Embryonic facial prominence (tissue), 1 donor: ENCODE measurements around the gene GZMM.

Source experiments
- DNase-seq: peaks from one replicate; pipeline ENCODE4 v3.0.0-alpha.2; 2016; ENCODE audit errors: extremely low spot score

Gene GZMM

GRCh38 chr19:535017-535835 lies 8.6 kb upstream of the GZMM start:
- DNase-seq, result no peak

DNA sequence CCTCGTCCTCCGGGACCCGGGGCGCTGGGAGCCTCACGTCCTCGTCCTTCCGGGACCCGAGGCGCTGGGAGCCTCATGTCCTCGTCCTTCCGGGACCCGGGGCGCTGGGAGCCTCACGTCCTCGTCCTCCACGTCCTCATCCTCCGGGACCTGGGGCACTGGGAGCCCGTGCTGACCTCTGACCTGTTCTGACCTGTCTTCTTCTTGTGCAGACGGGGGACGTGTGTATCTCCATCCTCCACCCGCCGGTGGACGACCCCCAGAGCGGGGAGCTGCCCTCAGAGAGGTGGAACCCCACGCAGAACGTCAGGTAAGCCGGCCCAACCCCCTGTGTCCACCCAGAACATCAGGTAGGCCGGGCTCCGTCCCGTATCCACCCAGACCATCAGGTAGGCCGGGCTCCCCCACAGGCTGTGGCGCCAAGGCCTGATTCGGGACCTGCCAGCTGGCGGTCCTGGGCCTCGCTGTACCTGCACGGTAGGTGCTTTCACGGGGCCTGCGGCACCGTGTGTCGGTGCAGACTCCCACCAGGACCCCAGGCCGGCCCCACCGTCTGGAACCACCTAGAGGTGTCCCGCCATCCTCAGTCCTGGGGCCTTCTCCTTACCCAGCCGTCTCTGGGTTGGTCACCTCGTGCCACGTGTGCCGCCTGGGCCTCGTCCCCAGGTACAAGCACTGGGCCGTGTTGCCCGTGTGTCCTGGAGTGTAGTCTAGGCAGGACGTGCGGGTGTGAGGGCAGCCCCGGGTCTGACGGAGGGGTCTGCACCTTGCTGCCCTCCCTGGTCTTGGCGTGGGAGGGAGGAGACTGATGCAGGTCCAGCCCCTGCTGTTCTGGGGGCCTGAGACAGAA lies 7.6 kb upstream of the GZMM start:
- DNase-seq, result no peak

- DNase-seq, result no peak
Measured at GRCh38 chr19:536881-537404, 6.9 kb upstream of the GZMM start.

GRCh38 chr19:538641-539428 lies 5.0 kb upstream of the GZMM start:
- no peak for DNase-seq

GRCh38 chr19:539429-540030 lies 4.3 kb upstream of the GZMM start:
- DNase-seq, result no peak

GRCh38 chr19:540867-541637 lies 2.8 kb upstream of the GZMM start:
- DNase-seq, result no peak

- DNase-seq, result no peak
Measured at GRCh38 chr19:541699-542098, 2.2 kb upstream of the GZMM start.

DNA sequence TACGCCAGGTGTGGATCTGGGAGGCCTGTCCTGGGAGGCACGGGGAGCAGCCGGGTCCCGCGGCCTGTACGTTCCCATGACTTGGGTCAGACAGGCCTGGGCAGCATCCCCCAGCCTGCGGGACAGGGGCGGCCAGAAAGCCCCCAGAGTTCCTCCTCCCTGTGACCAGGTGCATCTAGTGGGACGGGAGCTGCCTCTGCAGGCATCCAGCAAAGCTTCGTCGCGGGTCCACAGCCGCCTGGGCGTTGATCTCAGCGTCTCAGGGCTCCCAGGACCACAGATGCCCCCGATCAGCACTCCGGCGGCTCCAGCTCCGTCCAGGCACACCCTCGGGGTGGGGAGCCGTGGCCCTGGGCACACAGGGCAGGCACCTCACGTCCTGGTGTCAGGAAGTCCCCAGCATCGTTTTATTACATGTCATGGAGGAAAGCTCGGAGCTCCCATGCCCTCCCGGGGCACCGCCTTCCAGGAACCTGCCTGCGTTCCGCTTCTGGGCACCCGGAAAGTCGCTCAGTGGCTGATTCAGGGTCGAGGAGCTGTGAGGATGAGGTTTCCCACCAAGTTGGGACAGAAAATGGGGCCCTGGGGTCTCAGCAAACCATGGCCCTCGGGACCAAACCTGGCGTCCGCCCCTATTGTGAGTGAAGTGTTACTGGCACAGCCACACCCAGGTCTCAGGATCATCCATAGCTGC lies 1.5 kb upstream of the GZMM start:
- no peak for DNase-seq

GRCh38 chr19:547117-547516 lies 3.3 kb downstream of the GZMM start:
- no peak for DNase-seq

- no peak for DNase-seq
Measured at GRCh38 chr19:547836-548720, 4.2 kb downstream of the GZMM start.

DNA sequence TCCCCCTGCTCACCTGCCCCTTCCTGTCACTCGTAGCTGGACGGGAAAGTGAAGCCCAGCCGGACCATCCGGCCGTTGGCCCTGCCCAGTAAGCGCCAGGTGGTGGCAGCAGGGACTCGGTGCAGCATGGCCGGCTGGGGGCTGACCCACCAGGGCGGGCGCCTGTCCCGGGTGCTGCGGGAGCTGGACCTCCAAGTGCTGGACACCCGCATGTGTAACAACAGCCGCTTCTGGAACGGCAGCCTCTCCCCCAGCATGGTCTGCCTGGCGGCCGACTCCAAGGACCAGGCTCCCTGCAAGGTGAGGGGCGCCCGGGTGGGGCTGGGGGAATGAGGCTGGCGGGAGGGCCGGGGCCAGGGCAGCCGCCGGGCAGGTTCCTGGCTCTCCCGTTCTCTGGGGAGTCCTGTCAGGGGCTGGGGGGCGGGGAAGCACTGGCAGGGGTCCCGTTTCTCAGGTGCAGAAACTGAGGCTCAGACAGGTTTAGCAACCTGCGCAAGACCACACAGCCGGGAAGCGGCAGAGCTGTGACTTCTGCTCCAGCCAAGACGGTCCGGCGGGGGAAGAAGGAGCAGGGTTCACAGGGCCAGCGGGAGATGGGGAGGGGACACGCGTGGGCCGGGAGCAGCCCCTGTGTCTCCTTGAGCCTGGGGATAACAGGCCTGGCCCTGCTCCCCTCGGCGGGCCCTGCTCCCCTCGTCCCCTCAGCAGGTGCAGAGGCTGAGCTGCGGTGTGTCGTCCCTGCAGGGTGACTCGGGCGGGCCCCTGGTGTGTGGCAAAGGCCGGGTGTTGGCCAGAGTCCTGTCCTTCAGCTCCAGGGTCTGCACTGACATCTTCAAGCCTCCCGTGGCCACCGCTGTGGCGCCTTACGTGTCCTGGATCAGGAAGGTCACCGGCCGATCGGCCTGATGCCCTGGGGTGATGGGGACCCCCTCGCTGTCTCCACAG lies 5.3 kb downstream of the GZMM start:
- DNase-seq, result no peak

GRCh38 chr19:554817-555216 lies 11.0 kb downstream of the GZMM start:
- DNase-seq, result no peak

GRCh38 chr19:555474-555808 lies 11.6 kb downstream of the GZMM start:
- DNase-seq, result no peak

DNA sequence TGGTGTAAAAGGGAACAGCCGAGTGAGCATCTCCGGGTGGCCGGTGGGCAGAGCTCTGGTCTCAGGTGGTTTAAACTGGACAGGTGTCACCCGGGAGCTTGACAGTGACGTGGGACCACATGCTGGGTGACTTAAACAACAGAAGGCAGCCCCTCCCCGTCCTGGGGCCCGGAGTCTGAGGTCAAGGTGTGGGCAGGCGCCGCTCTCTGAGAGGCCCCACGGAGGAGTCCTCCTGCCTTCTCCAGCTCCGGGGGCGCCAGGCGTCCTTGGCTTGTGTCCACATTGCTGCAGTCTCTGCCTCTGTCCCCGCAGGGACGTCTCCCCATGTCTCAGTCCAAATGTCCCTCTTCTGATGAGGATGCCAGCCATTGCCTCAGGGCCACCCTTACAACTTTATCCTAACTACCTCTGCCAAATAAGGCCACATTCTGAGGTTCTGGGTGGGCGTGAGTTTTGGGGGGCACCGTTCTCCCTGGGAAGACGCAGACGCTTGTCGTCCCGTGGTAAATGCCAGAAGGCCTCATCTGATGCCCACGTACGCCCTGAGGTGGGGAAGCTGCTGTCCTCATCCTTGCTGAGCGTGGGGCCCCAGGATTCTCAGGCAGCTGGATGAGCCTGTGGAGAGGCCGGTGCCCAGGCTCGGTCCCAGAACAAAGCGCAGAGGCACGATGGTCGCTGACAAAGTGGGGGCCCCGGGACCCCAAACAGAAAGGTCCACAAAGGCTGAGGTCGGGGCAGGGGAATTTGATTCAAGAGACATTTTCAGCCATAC lies 12.9 kb downstream of the GZMM start:
- no peak for DNase-seq

DNA sequence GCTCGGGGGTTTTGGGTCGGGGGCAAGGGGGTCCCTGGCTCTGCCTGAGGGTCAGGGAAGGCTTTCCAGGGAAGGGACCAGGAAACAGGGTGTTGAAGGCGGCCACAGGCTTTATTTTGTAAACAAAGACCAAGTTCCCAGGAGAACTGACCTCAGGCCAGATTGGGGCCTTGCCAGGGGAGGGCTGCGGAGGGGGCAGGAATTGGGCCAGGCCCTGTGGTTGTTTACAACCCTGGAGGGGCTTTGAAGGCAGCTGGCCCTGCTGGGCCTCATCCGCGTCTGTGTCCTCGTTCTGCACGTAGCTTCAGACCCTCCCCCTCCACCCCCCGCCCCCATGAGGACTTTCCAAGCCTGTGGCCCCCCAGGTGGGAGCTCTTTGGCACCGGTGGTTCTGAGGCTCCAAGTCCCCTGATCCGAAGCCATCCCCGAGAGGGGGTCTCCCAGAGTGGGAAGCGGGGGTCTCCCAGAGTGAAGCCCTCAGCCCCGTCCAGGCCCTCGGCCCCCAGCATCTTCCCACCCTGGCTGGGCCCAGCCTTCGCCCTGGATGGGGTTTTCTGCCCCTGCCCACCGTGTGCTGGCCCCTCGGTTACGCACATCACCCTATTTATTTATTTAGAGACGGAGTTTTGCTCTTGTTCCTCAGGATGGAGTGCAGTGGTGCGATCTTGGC lies 15.1 kb downstream of the GZMM start:
- no peak for DNase-seq

- DNase-seq, result no peak
Measured at GRCh38 chr19:560121-560520, 16.3 kb downstream of the GZMM start.

DNA sequence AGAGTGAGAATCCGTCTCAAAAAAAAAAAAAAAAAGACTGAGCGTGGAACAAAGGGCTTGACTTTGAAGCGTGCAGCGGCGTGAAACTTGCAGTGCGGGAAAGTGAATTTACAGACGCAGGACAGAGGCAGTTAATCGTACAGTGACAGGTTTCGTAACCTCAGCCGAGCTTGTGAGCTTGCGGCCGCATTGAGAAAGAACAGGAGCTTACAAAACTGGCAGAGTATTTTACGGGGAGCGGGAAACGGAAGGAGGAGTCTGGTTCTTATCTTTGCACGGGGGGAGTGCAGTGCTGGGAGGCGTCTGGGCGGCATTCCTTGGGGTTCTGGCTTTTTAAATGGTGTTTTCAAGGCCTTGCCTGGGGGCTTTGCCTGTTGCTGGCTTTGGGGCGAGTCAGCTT lies 22.6 kb downstream of the GZMM start:
- no peak for DNase-seq
